IPS-18a (cell line): ENCODE measurements around the gene SMIM31.

Experiments used
- H3K27ac ChIP-seq: one replicate; pipeline ENCODE4 v1.5.1; 2013; ENCODE audit warnings: low read length
- H3K27me3 ChIP-seq: one replicate; pipeline ENCODE4 v1.6.1; 2013; ENCODE audit warnings: mild to moderate bottlenecking, low read length; ENCODE audit not compliant: control insufficient read depth, insufficient read depth
- H3K36me3 ChIP-seq: one replicate; pipeline ENCODE4 v1.6.1; 2013; ENCODE audit warnings: low read depth, low read length; ENCODE audit not compliant: control insufficient read depth
- H3K4me1 ChIP-seq: one replicate; pipeline ENCODE4 v1.6.1; 2013; ENCODE audit warnings: low read depth, low read length; ENCODE audit not compliant: control insufficient read depth
- H3K4me3 ChIP-seq: one replicate; pipeline ENCODE4 v1.5.1; 2013; ENCODE audit warnings: low read length
- H3K9ac ChIP-seq: one replicate; pipeline ENCODE4 v1.6.1; 2013; ENCODE audit warnings: mild to moderate bottlenecking, low read length, moderate library complexity
- H3K9me3 ChIP-seq: one replicate; pipeline ENCODE4 v1.6.1; 2013; ENCODE audit warnings: low read depth, low read length; ENCODE audit not compliant: control insufficient read depth

Gene SMIM31

DNA sequence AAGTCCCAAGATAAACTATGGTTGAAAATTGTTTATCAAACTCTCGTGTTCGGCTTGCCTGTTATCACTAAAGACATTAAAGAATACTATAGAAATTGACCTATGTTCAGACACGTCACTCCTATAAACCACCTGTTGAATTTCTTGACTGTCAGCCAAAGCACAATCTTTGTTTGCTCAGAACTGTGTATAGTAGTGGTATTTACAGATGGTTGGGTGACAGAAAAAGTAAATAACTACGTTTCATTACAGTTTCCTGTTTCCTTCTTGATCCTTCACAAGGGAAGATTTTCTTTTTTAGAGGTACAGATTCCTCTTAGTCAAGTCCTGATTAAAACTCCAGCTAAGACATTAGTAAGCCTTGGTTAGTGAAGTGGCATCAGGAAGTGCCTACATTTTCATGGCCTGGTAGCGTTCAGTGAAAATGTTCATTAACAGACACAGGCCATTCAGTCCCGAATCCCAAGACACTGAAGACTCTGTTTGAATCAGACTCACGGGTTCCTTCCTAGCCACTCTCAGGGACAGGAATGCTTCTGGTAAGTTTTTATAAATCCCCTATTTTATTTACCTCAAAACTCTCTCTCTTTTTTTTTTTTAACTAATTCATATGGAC is at the start of gene SMIM31:
Gene SMIM31, plus strand, starts transcription at position 259 of the 616 bp plus-strand sequence. CDS start 16,313 bp downstream, outside the sequence.
- no peaks in the 10 kb centered on the region for H3K27me3 ChIP-seq
- H3K9me3 ChIP-seq = no peaks in the 10 kb centered on the region
- no peak within 1 kb of the TSS for H3K4me3 ChIP-seq
- no peak within 1 kb of the TSS for H3K27ac ChIP-seq
- no peak within 1 kb of the TSS for H3K9ac ChIP-seq
- H3K36me3 ChIP-seq = no peaks in the 10 kb centered on the region
- no peaks in the 10 kb centered on the region for H3K4me1 ChIP-seq

DNA sequence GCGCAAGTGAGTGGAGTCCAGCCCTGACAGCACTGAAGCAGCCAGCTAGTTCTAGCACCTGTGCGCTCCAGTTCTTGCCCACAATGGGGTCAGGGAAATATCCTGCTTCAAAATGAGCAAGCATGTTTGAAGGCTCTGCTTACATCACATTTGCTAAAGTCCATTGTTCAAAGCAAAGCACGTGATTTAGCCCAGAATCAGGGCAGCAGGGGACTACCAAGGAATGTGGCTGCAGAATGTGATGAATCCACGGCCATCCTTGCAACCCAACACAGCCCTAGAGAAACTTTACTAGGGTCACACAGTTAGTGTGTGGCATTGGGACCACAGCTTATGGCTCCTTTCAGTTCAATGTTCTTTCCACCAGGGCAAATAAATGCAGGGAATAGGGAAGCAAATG is 47.3 kb upstream of the SMIM31 start:
- no peak overlapping the region for H3K4me3 ChIP-seq
- H3K4me1 ChIP-seq = peaks cover 4% of the 10 kb centered on the region
- H3K36me3 ChIP-seq = no peaks in the 10 kb centered on the region
- no peak overlapping the region for H3K27ac ChIP-seq
- H3K9me3 ChIP-seq = no peaks in the 10 kb centered on the region
- no peak overlapping the region for H3K9ac ChIP-seq
- H3K27me3 ChIP-seq = no peaks in the 10 kb centered on the region

DNA sequence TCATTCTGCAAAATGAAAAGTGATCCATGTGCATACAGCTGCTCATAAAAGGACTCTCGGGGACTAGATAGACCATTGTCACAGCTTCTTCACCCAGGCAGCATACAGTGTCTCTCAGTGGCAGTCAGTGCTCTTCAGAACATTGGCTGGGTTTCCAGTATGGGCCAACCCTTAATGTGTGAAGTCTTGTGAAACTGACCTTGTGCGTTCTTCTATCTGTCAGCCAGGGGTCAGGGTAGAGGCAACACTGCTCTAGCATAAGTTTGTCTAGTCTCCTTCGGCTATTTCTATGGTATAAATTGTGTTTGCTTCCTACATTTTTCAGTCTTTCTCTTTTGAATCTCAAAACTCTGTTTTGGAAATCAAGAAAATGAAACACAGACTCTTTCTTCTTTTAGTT is 37.0 kb upstream of the SMIM31 start:
- no peak overlapping the region for H3K9ac ChIP-seq
- H3K36me3 ChIP-seq = no peaks in the 10 kb centered on the region
- H3K4me3 ChIP-seq = no peak overlapping the region
- H3K27ac ChIP-seq = no peak overlapping the region
- H3K9me3 ChIP-seq = no peaks in the 10 kb centered on the region
- H3K4me1 ChIP-seq = no peaks in the 10 kb centered on the region
- no peaks in the 10 kb centered on the region for H3K27me3 ChIP-seq

DNA sequence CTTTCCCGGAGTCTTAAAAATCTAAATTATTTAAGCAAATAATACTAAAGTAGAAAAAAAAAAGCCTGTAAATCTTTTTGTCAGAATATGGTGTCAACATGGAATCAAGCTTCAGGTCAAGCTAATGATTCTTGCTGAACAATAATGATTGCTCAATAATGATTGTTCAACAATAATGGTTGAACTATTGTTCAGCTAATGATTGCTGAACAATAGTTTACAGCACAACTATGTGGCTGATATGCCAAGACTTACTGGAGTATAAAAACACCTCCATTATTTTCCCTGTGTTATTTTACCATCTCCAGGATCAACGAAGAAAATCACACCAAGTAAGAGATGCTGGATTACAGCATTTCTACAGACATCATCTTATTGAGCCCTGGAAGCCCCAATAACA is 35.1 kb upstream of the SMIM31 start:
- Histone ChIP-seq H3K9ac (no peak overlapping the region), H3K4me3 (no peak overlapping the region), H3K27me3 (no peaks in the 10 kb centered on the region), H3K9me3 (no peaks in the 10 kb centered on the region), H3K27ac (no peak overlapping the region), H3K36me3 (no peaks in the 10 kb centered on the region), H3K4me1 (no peaks in the 10 kb centered on the region)

DNA sequence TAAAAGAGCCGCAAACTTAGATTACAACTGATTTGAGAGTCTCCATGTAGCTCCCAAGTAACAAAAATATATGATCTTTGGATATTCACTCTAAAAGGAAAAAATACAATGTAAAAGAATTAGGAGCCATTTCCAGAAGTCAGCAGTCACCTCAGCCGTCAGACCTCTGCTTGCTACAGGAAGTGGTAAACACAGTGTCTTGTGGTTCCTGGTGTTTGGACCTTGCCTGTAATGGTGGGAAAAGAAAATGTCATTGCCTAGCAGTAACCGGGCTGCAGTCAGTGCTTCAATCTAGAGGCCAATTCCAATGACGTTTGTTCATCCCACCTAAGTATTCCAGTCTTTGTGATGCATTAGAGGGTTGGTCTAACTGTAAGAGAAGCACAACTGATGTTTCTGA is 28.9 kb upstream of the SMIM31 start:
- Histone ChIP-seq H3K4me1 (no peaks in the 10 kb centered on the region), H3K27ac (no peak overlapping the region)

DNA sequence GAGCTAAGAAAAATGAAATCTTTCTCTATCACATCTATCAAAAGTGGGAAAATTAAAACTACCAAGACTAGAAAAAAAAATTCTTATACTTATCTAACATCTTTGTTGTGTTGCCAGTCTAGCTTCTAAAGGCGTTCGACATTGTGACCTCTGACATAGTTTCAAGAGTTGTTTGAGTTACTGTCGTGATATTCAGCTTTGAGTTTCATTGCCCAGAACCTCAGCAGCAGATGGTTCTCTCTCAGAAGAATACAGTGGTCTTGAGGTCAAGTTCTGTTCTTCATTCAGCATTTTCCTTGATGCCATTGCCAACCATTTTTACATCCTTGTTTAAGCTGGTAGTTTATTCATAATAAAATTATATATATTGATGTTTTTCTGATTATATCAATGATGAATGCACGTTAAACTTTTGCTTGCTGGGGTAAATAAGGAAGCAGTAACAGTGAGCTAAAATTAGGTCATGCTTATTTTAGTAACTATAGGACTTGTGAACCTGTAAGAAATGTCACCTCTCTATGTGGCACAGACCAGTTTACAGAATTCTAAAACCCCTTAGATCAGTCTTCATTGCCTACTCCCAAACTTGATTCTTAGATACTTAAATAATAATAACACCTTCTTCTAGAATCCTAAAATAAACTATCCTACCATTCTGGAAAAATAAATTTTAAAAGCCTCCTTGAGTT is 23.1 kb upstream of the SMIM31 start:
- H3K27me3 ChIP-seq = no peaks in the 10 kb centered on the region
- H3K4me1 ChIP-seq = no peaks in the 10 kb centered on the region
- no peak overlapping the region for H3K4me3 ChIP-seq
- H3K27ac ChIP-seq = no peak overlapping the region
- no peak overlapping the region for H3K9ac ChIP-seq
- no peaks in the 10 kb centered on the region for H3K36me3 ChIP-seq
- no peaks in the 10 kb centered on the region for H3K9me3 ChIP-seq

More for the DNA sequence above, 28.9 kb upstream of the SMIM31 start:
- Histone ChIP-seq H3K27me3 (no peaks in the 10 kb centered on the region), H3K36me3 (no peaks in the 10 kb centered on the region), H3K9ac (no peak overlapping the region), H3K9me3 (no peaks in the 10 kb centered on the region), H3K4me3 (no peak overlapping the region)

DNA sequence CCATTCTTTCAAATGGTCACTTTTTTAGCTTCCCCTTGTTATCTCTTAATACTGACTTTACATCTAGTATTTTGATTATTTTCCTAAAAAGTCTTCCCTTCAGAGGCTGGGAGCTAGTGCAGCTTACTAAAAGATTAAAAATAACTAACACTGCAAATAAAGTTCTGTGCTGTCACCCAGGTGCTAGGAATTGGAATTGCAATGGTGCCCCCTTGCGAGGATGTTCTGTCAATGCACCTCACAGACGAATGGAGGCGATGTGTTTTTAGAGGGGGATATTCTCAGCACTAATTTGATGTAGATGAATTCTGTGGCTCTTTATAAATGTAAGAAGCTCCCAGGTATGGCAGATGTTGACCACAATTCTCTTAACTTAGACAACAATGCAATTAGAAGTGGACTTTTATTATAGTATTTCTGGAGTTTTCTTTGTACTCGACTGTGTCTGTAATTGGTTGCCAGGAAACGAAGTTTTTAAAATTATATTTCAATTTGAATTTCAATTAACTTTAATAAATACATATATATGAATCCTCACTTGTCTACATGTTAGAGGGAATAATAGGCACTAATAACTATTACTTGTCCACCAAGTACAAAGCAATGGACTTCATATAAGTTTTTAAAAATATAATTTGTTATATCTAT is 22.0 kb upstream of the SMIM31 start:
- no peaks in the 10 kb centered on the region for H3K4me1 ChIP-seq
- H3K9me3 ChIP-seq = no peaks in the 10 kb centered on the region
- H3K27ac ChIP-seq = no peak overlapping the region
- H3K9ac ChIP-seq = no peak overlapping the region
- no peak overlapping the region for H3K4me3 ChIP-seq
- H3K36me3 ChIP-seq = no peaks in the 10 kb centered on the region
- H3K27me3 ChIP-seq = no peaks in the 10 kb centered on the region

DNA sequence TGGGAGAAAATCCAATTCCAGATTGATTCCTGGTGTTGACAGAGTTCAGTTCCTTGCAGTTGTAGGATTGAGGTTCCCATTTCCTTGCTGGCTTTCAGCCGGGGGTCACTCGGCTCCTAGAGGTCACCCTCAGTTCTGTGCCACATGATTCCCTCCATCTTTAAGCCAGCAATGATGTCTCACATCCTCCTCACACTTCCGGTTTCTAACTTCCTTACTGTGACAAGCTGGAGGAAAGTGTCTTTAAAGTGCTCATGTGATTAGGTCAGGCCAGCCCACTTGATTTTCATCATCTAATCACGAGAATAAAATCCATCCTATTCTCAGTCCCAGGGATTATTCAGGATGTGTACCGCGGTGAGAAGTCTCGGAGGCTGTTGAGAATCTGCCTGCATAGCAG is 19.4 kb upstream of the SMIM31 start:
- Histone ChIP-seq H3K4me3 (no peak overlapping the region), H3K27ac (no peak overlapping the region), H3K9me3 (no peaks in the 10 kb centered on the region)

DNA sequence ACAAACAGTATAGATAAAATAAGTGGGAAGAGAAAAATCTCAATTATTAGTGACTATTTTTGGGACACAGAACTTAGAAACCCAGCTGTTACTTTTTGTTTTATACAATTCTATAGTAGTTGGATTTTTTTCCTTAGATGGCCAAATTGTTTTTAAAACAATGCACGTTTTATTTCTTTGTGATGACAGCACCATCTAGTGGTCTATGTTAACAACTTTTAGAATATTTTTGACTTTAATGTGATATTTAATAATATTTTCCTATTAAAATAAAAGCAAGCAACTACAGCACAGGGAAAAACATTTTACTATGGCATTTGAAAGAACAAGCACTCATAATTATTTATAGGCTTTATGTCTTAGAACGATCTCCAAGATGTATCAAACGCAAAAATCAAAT is 5.6 kb upstream of the SMIM31 start:
- Histone ChIP-seq H3K4me3 (no peak overlapping the region), H3K27me3 (no peaks in the 10 kb centered on the region), H3K36me3 (no peaks in the 10 kb centered on the region), H3K9me3 (no peaks in the 10 kb centered on the region), H3K27ac (no peak overlapping the region), H3K4me1 (no peaks in the 10 kb centered on the region), H3K9ac (no peak overlapping the region)

More for the DNA sequence above, 19.4 kb upstream of the SMIM31 start:
- H3K9ac ChIP-seq = no peak overlapping the region
- H3K27me3 ChIP-seq = no peaks in the 10 kb centered on the region
- no peaks in the 10 kb centered on the region for H3K36me3 ChIP-seq
- no peaks in the 10 kb centered on the region for H3K4me1 ChIP-seq

DNA sequence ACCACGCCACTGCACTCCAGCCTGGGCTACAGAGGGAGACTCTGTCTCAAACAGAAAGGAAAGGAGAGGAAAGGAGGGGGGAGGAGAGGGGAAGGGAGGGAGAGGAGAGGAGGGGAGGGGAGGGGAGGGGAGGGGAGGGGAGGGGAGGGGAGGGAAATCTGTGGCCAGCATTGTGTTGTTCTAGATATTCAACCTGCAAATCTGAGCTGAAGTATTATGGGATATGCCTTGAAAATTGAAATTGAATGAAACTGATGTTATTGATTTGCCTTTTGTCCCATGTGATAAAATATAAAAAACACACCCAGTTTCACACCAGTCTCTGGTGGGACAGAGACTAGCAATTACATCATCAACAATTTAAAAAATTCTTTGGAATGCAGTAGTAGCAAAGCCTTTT is 1.5 kb downstream of the SMIM31 start:
- H3K9me3 ChIP-seq = no peaks in the 10 kb centered on the region
- H3K27ac ChIP-seq = no peak overlapping the region
- H3K36me3 ChIP-seq = no peaks in the 10 kb centered on the region
- H3K4me3 ChIP-seq = no peak overlapping the region
- H3K4me1 ChIP-seq = no peaks in the 10 kb centered on the region
- H3K9ac ChIP-seq = no peak overlapping the region
- no peaks in the 10 kb centered on the region for H3K27me3 ChIP-seq

DNA sequence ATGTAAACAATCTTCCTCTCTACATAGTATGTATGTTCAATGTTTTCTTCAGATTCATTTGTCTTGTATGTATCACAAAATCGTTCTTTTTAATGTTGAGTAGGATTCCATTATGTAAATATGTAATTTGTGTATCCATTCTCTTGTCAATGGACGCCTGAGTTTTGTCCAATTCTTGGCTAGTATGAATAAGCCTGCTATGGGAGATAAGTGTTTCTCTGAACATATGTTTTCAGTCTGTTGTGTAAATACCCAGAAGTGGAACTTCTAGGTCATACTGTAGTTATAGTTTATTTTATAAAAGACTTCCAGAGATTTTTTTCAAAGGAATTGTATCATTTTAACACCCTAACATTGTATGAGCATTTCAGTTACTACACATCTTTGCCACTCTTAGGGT is 2.8 kb downstream of the SMIM31 start:
- no peaks in the 10 kb centered on the region for H3K27me3 ChIP-seq
- no peaks in the 10 kb centered on the region for H3K4me1 ChIP-seq
- H3K9ac ChIP-seq = no peak overlapping the region
- no peak overlapping the region for H3K4me3 ChIP-seq
- H3K27ac ChIP-seq = no peak overlapping the region
- no peaks in the 10 kb centered on the region for H3K9me3 ChIP-seq
- no peaks in the 10 kb centered on the region for H3K36me3 ChIP-seq

DNA sequence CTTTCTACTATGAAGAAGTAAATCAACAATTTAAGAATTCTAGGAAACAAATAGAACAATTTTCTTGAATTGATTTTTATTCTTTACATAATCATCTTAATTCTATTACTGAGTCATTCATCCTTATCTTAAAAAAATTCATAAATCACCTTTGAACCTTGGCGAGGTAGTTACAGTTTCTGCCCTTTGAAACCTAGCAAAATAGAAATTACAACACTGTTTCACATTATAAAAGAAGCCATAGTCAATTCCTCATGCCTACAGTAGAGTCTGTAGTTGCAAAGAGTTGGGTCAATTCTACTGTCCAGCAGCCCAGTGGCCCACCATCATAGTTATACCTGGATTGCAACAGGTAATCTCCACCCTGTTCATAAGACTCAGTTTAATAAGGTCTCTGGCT is 7.3 kb downstream of the SMIM31 start:
- Histone ChIP-seq H3K27me3 (no peaks in the 10 kb centered on the region), H3K9ac (no peak overlapping the region), H3K27ac (no peak overlapping the region), H3K9me3 (no peaks in the 10 kb centered on the region), H3K36me3 (no peaks in the 10 kb centered on the region), H3K4me3 (no peak overlapping the region), H3K4me1 (no peaks in the 10 kb centered on the region)
